Kidney epithelial cell (primary cell): ENCODE data around the gene TRIM5. TPM values are rescaled to one million over a fixed set of nuclear protein-coding genes. Genes with fewer than 3 reads are reported as not detected.

Experiments
- DNase-seq: peaks from one replicate; pipeline ENCODE4 v3.0.0-alpha.2; 2010; ENCODE audit warnings: low read depth
- H3K27me3 ChIP-seq: 2 replicates; pipeline ENCODE4 v1.6.0; 2011; ENCODE audit warnings: low read length; ENCODE audit not compliant: control insufficient read depth, insufficient read depth
- H3K36me3 ChIP-seq: 2 replicates; pipeline ENCODE4 v1.5.1; 2011; ENCODE audit warnings: low read length; ENCODE audit not compliant: control insufficient read depth, insufficient read depth
- H3K4me3 ChIP-seq: 2 replicates; pipeline ENCODE4 v1.5.1; 2011; ENCODE audit warnings: low read depth, mild to moderate bottlenecking, control low read depth, low read length
- CTCF ChIP-seq: IDR thresholded peaks from 2 replicates; pipeline ENCODE4 v1.5.1; 2011; ENCODE audit warnings: mild to moderate bottlenecking, moderate library complexity, low read length, control low read depth, inconsistent platforms; ENCODE audit not compliant: insufficient read depth, poor library complexity, severe bottlenecking
- total RNA-seq: library from RNA; depleted of rRNA; stranded (reverse); fragments of >200 nt; gene quantifications from 2 replicates; pipeline ENCODE4 v1.2.3, GENCODE V29; 2015

The TRIM5 gene
- total RNA-seq, 1 donor from 2014 or later, result 25.9 TPM

- no peaks in the 10 kb centered on the region for H3K27me3 ChIP-seq
- no peak for TF ChIP-seq CTCF
- peaks cover 2% of the 10 kb centered on the region for H3K36me3 ChIP-seq
- H3K4me3 ChIP-seq, result no peak overlapping the region
- no peak for DNase-seq
Observed at GRCh38 chr11:5679811-5680210, 5.1 kb downstream of the TRIM5 start.

GRCh38 chr11:5674391-5674790, 10.5 kb downstream of the TRIM5 start:
- Histone ChIP-seq H3K36me3 (peaks cover 2% of the 10 kb centered on the region), H3K27me3 (no peaks in the 10 kb centered on the region), H3K4me3 (no peak overlapping the region)
- no peak for TF ChIP-seq CTCF
- no peak for DNase-seq

GRCh38 chr11:5671831-5672230, 13.0 kb downstream of the TRIM5 start:
- Histone ChIP-seq H3K27me3 (no peaks in the 10 kb centered on the region), H3K36me3 (no peaks in the 10 kb centered on the region), H3K4me3 (no peak overlapping the region)
- no peak for DNase-seq
- no peak for TF ChIP-seq CTCF

GRCh38 chr11:5666402-5666793, 18.5 kb downstream of the TRIM5 start:
- H3K27me3 ChIP-seq, result no peaks in the 10 kb centered on the region
- H3K36me3 ChIP-seq, result no peaks in the 10 kb centered on the region
- H3K4me3 ChIP-seq, result no peak overlapping the region
- TF ChIP-seq CTCF, result no peak
- DNase-seq, result no peak

- no peaks in the 10 kb centered on the region for H3K27me3 ChIP-seq
- no peaks in the 10 kb centered on the region for H3K36me3 ChIP-seq
- no peak for DNase-seq
- no peak overlapping the region for H3K4me3 ChIP-seq
- TF ChIP-seq CTCF, result no peak
Observed at GRCh38 chr11:5665746-5666401, 19.0 kb downstream of the TRIM5 start.

GRCh38 chr11:5665051-5665570, 19.8 kb downstream of the TRIM5 start:
- DNase-seq, result no peak
- no peak for TF ChIP-seq CTCF
- Histone ChIP-seq H3K27me3 (no peaks in the 10 kb centered on the region), H3K36me3 (no peaks in the 10 kb centered on the region), H3K4me3 (no peak overlapping the region)
